Activated CD4-positive, alpha-beta T cell treated with anti-CD3 and anti-CD28 coated beads for 48 hours (primary cell): ENCODE measurements around the gene CACNA1D.
"Not testable (repeated sequence)": the region's sequence is repeated elsewhere in the genome, so short reads cannot be mapped to it uniquely, and the experiment has no call there.

ENCODE experiments used
- DNase-seq: peaks from one replicate; pipeline ENCODE4 v3.0.0-alpha.2; 2020

CACNA1D gene

DNA sequence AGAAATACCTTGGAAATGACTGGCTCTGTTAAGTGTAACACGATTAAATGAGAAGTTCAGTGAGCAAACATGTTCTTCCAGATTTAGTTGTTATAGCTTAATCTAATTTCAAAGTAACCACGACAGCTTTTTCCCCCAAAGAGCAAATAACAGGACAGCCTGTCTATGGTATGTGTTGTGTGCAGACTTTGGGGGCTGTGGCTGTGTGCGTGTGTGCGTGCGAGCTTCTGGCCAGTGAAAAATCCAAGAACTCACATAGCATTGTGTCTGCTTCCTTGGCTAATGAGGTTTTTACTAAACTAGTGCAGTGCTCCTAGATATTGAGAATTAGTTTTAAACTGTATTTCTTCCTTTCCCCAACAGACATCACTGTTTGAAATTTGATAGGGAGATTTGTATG is 167.1 kb downstream of the CACNA1D start:
- DNase-seq = no peak

DNA sequence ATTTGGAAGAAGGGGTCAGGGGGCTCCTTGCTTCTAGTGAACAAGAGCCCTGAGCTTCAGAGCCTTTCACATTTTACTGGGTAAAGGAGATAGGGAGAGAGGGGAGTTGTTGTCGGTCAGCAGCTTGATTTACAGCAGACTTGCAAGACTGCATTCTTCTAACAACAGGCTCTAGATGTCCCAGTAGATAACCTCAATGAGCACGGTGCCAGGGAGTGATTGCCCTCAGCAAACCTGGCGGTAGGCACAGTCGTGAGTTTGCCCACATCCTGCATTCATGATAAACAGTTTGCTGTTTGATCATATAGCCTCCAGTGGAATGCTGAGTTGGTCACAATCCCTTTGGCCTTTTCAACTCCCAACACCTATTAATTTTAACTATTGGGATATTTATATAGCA is 170.4 kb downstream of the CACNA1D start:
- DNase-seq = not testable (repeated sequence)

DNA sequence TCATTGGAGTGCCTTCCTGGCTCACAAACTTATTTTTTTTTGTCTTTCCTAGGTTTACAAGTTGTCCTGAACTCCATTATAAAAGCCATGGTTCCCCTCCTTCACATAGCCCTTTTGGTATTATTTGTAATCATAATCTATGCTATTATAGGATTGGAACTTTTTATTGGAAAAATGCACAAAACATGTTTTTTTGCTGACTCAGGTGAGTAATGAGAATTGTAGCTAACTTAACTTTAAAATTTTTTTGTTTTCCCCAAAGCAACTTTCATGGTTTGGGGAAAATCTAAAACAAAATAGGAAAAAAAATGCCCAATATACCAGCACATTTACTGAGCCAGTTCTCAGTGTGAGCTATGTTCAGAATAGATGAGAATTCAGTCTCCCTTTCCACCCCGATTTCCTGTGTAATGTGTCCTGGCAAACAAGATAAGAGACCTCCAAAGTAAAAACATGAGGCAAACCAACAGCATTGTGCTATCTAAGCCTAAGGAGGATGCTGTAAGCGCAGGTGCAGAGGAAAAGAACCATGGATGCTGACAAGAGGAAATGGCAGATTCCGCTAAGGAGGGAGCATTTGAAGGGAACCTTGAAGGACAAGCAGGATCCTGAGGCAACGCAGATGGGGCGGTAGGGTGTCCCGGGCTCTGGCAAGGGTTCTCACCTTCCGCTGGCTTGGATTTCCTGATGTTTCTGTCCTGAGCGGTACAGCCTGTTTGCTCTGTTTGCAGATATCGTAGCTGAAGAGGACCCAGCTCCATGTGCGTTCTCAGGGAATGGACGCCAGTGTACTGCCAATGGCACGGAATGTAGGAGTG is 171.4 kb downstream of the CACNA1D start:
- DNase-seq = no peak

DNA sequence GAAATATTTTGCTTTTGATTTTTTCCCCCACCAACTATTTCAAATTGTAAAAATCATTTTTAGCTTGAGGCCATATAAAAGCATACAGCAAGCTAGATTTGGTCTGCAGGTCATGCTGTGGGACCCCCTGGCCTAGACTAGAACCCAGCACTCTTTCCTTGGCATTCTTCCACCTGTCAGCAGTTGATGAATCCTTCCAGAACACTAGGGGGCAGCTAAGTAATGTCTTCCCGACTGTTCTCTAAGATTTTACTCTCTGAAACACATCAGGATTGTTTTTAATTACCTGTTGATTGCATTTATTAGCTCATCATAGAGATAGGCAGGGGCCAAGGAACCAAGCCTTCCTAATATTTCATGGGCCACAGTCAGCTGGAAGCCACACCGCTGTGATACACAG is 174.5 kb downstream of the CACNA1D start:
- DNase-seq = no peak

DNA sequence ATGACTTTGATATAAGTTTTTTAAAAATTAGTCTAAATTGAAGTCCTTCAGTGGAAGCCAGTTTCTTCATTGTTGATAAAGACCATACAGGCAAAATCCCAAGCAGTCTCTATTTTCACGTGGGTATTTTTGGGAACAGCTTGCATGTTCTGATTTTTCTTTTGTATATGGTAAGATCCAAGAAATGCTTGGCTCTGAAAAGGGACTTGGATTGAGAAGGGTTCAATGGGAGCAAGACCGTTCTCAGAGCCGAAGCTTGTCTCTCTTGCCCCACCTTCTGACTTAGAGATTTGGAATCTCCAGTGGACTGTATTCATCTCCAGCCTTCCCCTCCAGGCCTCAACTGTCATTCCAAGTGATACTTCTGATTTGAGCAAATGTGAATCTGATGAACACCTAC is 176.3 kb downstream of the CACNA1D start:
- DNase-seq = no peak

DNA sequence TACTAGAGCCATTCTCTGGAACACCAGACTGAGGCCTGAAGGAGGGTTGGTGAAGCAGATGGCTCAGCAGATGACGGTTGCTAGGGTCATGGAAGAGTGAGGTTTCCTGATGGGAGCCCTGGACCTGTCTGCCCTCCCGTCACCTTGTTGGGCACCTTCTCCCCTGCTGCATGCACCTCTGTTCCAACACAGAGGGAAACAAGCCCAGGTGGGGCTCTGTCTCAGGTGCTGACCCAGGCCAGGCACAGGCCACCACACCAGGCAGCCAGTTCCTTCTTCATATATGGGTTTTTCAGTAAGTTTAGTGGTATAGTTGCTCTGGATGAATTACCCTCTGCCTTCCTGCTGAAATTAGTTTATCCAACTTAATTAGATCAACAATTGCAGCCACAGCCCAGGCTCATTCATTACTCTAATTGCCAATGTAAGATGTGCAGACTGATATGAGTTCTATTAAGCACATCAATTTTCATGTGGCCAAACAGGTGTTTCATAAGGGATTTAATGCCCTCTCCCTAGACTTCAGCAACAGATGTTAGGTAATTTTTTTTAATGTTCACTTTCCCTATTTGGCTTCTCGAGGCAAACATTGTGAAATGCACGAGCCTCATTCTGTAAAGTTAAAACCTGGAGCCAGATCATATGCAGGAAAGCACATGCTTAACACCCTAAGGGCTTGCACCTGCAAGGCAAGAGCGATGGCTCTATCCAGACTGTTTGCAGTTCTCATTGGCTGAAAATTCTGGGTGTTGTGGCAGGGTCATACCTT is 177.0 kb downstream of the CACNA1D start:
- no peak for DNase-seq

DNA sequence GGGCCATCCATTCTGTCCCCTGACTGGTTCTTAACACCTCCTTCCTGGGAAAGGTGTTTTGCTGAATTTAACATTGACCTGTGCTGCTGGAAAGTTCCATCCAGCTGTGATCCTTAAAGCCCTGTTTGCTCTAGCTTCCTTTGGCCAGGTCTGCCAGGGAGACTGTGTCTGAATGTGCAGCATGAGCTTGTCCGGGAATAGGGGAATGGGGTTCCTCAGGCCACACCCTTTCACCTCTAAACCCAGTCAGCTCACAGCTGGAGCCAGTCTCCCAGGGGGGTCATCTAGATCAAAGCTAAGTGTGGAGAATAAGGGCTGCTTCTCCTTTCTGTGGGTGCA is 177.5 kb downstream of the CACNA1D start:
- DNase-seq = no peak

DNA sequence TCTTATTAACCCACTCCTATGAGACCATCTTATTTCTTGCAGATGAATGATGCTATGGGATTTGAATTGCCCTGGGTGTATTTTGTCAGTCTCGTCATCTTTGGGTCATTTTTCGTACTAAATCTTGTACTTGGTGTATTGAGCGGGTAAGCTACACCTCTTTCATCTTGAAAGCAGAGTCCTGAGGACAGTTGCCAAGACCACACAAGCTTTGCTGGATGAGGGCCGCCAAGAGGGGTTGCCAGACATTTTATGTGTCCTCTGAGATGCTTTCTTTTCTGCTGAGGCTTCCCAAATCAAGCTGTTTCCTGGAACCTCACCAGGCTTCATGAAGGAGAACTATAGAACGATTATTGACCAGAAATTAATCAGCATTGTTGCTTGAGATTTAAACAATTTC is 178.6 kb downstream of the CACNA1D start:
- no peak for DNase-seq

DNA sequence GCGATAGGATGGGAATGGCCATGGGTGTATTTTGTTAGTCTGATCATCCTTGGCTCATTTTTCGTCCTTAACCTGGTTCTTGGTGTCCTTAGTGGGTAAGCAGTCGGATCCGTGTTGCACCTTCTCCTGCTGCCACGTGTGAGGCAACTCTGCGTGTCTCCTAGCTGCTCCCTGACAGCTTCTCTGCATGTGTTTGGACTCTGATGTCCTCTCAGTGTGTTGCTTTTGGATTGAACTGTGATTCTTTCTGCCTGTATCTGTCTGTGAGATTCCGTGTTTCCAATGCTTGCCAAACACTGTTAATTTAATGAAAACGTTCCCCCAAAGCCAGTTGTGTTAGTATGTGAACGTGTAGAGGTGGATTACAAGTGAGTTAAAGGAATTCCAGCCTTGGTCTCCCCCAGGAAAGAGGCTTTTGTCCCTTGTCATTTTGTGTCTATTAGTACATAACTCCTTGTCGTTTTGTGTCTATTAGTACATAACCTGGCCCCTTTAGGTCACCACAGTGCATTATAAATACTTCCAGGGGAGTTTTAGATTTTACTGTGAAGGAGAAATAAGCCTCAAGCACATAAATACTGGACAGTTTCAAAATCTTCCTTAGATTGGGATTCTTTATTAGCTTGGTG is 179.4 kb downstream of the CACNA1D start:
- DNase-seq = no peak

DNA sequence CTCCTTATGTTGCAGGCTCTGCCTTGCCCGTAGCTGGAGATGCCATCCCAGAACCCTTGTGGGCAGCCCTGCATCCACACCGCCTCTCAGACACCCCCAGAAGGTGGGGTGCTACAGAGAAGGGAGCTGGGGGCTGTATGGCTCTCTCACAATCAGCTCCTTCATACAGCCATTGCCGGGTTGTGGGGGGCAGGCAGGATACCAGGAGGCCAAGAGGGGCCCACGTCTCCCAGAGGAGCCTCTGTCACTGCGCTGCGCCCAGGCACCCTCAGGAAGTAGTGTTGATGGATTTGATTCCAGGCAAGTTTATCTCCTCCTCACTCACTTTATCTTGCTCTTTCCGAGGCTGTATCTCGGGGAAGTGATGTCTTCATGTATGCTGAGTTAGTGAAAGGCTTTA is 180.2 kb downstream of the CACNA1D start:
- DNase-seq = no peak

DNA sequence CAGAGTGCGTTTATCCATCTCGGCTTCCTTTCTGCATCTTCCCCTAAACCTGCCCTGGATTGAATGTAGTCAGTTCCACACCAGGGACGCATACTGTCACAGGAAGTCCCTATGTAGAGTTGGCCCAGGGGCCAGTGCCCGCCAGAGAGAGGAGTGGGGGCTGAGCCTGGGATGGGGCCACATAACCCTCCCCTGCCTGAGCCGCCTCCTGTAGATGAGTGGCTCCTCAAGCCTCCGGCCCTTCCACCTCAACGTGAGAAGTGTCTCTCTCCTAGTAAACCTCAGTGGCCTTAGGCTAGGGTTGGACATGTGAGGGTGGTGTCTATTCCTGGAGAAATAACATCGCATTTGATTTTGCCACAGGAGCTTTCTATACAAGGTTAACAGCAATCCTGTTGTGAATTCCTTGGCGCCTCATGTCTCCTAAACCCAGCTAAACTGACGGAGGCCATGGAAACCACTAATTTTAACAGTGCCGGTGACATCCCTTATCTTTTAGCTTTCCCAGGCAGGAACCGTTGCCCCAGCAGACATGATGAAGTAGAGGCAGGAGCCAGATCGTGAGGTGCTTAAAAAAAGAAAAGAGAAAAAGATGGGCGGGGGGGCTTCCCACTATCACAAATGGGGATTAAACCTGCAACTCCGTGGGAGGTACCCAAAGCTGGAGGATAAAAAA is 180.7 kb downstream of the CACNA1D start:
- no peak for DNase-seq

DNA sequence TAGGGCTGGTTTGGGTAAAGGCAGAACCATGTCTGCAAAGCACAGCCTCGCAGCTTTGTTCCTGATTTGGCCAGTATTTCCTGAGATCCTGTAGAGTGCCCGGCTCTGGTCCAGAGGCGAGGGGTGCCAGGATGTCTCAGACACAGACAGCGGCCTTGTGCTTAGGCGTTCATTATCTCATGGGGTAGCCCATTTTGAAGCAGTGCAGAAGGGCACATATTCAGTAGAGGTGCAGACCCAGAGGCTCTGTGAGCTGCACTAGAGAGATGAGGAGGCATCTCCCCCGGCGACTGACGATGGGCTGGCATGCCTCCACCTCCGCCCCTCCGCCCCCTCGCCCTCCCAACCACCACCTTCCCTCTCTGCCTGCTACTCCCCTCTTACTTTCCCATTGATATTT is 181.5 kb downstream of the CACNA1D start:
- no peak for DNase-seq

DNA sequence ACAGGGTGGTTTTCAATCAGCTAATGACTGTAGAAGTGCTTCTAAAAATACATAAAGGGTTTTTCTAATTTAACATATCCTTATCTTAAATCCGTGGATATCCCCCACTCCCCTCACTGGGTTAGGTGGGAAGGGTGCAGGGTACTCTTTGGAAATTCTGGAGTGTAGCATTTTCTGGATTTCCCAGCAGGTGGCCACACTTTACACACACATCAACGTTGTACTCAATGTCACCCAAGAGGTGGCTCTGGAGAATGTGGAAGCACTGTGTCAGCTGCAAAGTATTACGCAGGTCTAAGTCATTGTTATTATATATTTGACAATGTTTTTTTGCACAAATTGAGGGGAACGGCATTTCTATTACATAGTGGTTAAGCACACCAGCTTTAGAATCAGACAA is 183.0 kb downstream of the CACNA1D start:
- DNase-seq = no peak

DNA sequence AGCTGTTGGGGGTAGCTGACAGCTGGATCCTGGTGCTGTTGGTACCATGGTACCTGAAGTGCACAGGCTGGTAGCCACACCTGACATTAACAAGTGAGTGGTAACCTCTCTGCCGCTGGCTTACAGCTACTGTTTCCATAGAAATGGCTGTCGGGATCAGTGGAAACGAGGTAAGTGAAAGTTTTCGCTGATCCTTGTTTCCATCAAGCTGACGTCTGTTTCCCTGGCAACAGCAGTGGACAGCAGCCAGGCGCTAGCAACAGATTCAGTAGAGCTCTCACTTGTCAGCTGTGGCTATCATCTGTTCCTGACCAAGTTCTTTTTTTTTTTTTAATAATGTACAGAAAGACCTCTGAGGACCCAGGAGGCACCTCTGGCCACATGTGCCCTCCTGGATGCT is 185.6 kb downstream of the CACNA1D start:
- no peak for DNase-seq

DNA sequence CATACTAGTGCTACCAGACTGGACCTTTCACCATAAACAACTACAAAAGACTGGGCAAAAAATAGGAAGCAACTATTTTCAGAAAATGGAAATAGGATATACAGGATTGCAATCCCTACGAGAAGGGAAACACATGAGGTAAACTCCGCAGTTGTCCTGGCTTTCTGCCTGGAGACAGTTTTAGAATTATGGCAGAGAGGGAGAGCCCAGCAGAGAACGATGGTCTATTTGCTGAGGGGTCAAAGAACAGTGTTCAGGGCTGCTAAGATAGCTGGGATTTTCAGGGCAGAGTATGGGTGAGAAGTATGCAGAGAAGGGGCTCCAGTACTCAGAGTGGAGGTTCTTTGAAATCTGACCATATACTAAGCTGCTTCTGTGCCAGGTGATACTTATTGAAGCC is 188.4 kb downstream of the CACNA1D start:
- no peak for DNase-seq

DNA sequence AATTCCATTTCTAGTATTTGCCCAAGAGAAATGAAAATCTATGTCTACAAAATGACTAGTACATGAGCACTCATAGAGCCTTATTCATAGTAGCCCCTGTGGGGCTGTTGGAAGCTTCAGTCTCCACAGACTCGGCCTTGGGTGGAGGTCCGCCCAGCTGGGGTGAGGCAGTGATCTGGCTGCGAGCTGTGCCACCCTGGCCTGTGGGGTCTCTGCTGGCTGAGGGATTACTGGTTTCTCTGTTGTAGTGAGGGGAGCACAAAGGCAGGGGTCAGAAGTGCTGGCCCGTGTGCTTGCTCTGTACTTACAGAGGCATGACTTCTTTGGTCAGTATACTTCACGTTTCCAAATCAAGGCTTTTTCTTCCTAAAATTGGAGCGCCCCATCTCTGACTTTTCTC is 193.7 kb downstream of the CACNA1D start:
- DNase-seq = no peak

DNA sequence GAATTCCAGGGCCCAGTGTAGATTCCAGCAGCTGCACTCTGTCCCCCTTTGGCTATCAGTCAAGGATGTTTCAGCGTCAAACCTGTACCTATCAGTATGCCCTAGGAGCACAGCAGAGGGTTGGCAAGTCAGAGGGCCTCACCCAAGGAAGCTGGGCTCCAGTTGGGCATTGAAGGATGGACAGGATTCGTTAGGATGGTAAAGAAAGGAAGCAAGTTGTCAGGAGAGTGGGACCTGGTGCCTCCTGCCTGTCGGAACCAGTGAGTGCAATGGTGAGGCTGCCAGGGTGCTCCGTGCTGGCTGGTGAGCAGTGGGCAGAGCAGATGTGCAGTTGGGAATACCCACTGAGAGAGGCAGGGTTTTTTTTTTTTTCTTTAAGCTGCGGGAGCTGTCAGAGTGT is 194.6 kb downstream of the CACNA1D start:
- DNase-seq = no peak

DNA sequence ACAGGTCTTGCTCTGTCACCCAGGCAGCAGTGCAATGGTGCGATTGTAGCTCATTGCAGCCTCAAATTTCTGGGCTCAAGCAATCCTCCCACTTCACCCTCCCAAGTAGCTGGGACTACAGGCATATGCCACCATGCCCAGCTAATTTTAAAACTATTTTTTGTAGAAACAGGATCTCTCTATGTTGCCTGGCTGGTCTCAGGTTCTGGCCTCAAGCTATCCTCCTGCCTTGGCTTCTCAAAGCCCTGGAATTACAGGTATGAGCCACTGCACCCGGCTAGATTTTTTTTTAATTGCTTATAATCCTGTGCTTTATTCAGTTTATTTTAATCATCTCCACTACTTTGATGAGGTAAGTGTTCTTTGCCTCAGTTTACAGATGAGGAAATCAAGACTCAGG is 195.3 kb downstream of the CACNA1D start:
- no peak for DNase-seq

DNA sequence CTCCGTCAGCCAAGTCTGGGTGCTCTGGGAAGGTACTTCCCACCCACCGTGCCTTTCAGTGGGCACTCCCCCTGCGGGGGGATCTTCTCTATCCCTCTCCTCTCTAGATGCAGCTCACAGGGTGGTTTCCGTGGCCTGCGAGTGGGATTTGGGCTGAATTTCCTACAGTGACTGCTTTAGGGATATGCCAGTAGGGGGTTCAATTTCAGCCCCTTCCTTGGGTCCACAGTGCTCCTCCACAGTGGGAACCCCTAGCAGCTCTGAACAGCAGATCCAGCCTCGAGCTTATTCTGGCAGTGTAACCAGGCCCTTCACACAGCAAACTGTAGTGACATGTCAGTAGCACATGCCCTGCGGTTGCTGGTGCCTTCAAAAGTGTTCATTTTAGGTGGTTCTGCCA is 196.1 kb downstream of the CACNA1D start:
- no peak for DNase-seq

DNA sequence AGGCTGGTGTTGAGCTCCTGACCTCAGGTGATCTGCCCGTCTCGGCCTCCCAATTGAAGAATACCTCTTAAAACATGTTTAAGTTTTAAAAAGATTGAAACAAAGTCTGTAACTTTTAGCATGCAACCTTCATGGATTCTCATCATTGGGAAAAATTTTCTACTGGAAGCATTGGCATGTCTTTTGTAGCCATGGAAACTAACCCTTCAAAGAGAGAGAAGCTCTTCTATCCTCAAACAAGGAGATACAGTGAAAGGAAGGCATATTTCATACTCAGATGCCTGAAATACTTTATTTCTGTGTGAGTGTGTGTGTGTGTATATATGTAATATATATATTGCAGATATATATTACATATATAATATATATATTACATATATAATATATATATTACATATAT is 196.9 kb downstream of the CACNA1D start:
- no peak for DNase-seq

DNA sequence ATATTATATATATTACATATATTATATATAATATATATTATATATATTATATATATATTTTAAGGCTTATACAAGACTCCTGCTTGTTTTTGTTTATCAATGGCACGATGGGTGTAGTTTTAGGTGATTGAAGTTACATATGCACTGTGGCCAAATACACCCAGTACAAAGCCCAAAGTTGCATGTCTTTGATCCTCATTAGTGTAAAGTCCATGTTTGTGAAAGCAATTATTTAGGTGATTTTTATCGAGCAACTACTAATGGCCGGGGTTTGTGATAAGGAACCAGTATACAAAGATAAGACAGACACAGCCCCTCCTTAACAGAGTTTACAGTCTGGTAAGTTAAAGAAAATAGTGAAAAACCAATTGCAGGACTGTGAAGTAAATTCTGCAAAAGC is 197.5 kb downstream of the CACNA1D start:
- no peak for DNase-seq

DNA sequence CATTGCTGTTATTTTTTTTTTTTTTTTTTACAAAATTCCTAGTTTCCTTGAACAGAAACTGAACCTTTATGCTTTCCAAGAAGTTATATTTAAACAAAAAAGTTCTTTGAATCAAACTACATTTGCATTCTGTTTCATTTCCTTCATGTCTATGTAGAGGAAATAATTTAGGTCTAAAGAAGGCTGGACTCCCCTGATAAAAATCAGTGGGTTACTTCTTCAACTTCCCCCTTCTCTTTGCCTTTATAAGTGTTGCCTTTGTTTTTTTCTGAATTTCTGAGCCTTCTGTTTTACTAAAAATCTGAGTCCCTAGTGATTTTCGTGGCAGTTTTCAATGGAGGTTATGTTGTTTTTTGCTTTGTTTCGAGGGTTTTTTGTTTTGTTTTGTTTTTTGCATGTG is 199.0 kb downstream of the CACNA1D start:
- no peak for DNase-seq

DNA sequence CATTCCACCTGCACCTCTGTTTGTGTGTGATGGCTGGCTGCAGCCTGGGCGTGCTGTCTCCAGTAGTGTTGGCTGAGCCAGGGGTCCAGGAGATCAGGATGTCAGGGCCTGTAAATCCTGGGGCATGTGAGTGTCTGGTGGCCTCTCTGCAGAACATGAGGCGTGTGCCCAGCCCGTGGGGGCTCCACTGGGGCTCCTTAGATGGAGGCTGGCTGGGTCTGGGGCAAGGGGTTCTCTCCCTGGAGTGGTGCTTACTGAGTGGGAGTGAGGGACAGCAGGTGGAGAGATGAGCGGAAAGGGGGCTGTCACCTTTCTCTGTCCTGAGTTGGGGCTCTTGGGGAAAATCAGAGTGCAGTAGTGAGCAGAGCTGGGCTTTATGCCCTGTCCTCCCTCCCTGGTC is 199.6 kb downstream of the CACNA1D start:
- no peak for DNase-seq
